Raji (cell line): ENCODE results near the gene TGM3.

Experiments used
- POLR2A ChIP-seq: IDR thresholded peaks from 2 replicates; pipeline ENCODE4 v1.6.1; 2011; ENCODE audit warnings: low read depth, low read length, control low read depth; ENCODE audit not compliant: insufficient read depth

TGM3 gene

DNA sequence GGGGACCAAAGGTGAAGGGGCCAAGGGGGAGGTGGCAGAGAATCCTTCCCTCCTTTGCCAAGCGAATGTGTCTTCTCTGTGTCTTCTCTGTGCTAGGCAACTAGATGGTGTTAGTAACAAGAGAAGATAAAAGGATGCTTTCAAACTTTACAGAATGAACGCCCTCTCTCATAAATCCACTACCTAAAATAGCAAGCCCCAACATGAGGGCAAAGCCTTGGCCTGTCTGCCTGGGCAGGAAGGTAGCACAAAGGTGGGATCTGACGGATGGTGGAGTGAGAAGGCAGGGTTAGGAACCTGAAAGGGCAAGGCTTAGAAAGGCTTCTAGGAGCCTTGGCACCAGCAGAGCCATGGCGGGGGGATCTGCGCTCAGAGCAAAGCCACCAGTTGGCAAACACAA lies 13.6 kb upstream of the TGM3 start:
- no peak for TF ChIP-seq POLR2A

DNA sequence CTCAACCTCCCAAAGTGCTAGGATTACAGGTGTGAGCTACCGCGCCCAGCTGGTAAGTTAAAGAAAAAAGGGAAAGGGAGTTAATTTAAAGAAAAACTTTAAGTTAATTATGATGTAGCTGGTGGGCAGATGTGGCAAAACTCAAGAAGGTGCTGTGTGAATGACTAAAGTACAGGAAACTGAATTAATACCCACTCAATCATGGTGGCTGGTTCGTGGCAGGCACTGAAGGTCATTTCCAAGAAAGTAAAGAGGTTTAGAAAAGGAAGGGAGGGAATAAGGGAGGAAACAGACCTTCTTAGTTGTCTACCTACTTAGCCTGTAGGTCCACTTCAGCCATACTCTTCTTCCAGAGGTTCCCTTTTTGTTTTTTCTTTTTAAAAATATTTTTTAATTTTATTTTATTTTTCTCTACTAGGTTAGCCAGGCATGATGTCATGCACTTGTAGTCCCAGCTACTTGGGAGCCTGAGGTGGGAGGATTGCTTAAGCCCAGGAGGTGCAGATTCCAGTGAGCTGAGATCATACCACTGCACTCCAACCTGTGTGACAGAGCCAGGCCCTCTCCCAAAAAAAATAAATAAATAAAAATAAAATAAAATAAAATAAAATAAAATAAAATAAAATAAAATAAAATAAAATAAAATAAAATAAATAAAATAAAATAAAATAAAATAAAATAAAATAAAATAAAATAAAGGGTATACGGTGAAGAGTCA lies 11.9 kb upstream of the TGM3 start:
- no peak for TF ChIP-seq POLR2A

DNA sequence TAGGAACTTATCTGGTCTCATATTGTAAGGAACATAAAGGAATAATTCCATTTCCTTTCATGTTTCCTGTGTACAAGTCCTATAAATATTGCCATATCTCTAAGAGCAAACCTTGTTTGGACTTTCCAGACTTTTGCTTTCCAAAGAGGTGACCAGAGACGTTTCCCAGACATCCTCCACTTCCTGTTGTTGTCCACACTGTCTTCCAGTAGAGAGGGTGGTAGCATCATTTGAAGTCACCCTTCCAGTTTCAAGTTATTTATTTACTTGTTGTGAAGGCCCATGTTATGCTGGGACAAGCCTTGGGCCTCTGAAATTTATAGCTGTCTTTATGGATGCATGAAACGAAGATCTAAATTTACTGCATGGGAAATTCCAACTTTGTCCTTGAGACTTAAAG lies 10.6 kb upstream of the TGM3 start:
- no peak for TF ChIP-seq POLR2A

DNA sequence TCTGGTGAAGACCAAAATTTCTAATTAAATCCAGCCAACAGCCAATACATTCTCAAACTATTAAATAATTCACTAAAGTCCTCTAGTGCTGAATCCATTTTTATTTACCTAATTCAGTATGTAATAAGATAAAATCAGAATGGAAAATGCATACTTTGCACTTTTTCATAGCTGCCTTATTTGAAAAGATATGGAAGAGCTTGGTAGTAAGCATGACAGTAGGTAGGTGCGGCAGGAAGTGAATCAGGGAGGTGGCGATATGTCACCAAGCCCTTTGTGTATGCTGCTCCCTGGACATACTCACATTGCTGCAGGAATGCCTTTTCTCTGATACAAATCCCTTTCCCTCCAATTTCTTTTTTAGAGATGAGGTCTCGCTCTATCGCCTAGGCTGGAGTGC lies 10.2 kb upstream of the TGM3 start:
- no peak for TF ChIP-seq POLR2A

DNA sequence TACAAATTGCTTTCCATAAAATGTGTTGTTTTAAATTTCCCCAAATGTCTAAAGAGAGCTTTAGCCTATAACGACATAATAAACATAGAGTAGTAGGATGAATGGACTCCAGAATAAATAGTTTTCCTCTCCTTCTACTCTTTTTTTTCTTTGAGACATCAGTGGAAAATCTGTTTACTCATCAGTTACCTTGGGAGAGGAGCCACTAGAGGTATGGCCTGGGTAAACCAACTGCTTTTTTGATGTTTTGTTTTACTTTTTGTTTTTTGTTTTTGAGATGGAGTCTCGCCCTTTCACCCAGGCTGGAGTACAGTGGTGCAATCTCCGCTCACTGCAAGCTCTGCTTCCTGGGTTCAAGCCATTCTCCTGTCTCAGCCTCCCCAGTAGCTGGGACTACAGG lies 8.3 kb upstream of the TGM3 start:
- TF ChIP-seq POLR2A = no peak

DNA sequence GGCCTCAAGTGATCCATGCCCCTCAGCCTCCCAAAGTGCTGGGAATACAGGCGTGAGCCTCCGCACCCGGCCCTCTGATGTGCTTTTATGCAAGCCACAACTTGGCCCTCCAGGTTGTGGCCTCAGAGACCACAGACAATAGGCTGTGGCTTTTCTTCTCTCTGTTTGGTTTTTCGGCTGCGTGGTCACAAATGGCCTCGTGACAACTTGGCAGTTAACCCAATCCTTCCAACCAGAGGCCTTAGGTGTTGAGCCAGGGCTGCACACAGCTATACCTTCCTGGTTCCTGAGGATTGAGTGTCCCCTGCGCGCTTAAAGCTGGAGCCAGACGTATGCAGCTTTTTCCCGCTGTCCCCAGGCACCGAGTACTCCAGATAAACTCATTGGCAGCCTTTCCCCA lies 6.3 kb upstream of the TGM3 start:
- TF ChIP-seq POLR2A = no peak

DNA sequence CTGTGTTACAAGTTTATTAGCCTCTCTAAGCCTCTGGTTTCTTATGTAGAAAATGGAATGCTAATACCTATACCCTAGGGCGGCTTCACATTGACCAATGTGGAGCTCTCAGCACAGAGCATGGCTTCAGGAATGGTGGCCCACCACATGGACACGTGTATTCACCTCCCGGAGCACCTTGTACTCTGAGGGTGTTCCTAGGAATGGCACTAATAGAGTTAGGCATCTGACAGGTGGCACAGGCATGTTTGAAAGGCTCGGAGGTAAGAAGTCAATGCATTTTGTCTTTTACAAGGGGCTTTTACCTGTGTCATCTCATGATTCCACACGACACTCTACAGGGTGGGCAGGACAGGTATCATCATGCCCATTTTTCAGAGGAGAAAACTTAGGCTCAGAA lies 5.3 kb upstream of the TGM3 start:
- no peak for TF ChIP-seq POLR2A

DNA sequence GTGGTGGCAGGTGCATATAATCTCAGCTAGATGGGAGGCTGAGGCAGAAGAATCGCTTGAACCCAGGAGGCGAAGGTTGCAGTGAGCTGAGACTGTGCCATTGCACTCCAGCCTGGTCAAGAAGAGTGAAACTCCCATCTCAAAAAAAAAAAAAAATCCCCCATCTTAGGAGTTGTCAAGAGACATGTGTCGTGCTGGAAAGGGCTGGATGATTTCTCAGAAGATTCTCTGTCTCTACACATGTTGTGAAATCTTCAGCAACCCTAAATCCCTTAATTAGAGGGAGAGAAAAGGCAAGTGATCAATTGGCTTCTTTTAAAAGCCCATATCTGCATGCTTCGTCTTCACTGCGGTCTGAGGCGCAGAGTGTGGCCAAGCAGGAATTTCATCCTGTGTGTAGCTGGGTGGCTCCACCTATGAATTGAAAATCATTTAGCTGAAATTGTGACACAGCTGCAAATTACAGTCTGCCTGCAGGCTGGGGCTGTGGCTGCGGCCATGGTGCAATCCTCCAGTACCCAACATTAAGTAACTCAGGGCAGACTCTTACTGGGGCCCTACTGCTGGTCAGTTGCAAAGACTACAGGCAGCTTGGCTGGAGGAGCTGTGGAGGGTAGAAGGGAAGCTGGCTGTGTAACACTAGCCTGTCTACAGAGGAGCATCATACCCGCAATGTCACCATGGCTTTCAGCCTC lies 3.2 kb upstream of the TGM3 start:
- no peak for TF ChIP-seq POLR2A

DNA sequence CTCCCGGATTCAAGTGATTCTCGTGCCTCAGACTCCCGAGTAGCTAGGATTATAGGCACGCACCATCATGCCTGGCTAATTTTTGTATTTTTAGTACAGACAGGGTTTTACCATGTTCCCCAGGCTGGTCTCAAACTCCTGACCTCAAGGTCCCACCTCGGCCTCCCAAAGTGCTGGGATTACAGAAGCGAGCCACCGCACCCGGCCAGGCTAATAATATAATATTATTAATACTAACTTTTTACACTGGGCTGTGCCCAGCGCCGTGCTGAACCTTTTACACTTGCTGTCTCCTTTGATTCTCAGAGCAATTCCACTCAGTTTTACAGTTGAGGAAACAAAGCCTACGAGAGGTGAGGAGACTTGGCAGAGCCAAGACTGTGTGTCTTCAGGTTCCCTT lies 2.3 kb upstream of the TGM3 start:
- TF ChIP-seq POLR2A = no peak

DNA sequence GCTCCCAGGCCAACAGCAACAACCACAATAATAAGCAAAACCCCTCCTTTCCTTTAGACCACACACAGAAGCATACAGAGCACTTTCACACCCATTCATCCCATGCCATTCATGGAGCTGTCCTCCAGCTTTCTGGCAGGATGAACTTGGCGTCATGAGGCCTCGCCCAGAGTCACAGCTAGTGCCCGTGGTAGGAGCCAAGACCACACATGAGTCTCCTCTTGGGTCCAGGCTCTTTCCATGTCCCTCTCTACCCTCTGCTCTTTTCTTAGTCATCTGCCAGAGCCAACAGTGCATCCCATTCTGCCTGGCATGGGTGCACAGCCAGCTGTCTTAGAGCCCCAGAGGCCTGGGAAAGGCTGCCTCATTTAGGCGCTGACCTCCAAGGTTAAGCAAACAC lies 1.8 kb upstream of the TGM3 start:
- no peak for TF ChIP-seq POLR2A

DNA sequence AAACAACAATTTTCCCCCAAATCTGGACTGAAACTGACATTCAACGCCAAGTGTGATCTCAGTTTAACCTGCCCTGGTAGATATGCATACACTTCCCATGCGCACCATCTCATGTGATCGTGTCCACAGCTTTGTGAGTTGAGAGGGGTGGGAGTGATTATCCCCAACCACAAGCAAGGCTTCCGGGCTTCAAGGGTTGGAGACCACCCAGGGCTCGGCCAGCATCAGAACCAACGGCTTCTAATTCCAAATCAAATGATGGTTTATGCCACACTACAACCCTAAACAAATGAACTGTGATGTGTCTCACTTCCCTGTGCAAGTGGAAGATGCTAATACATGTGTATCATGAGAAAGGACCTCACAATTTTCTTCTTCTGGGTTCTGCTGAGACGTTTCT lies 515 bp upstream of the TGM3 start:
- no peak for TF ChIP-seq POLR2A

DNA sequence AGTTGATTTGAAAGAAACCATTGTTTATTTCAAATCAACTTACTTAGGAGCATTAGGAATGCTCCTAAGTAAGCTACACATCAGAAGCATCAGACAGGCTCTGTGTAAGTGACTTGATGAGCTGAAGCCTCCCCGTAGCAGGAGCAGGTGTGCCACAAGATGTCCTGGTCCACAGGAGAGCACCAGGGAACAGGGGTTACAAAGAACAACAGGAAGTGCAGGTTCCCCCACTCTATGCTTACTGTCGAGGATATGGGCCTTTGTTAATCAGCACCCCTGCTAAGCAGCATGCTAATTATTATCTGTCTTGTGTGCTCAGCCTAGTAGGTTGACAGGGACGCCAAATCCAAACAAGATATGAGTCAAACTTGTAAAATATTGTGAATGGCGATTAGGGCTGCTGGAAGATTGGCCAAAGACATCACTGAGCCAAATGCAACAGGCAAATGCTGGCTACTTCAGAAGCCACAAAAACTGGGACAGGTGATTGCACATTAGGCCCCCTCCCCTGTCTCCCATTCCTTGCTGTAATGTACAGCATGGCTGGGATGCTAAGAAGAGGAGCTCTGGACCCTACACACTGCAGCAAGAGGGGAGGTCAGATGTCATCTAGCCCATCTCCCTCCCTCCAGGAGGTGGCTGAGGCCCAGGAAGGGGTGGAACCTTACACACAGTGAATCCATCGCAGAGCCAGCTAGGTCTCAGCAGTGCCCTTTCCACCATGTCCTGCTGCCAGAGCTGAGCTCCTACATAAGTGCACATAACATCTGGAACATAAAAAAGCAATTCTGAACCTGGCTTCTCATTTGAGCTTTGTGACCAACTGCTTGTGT lies 939 bp downstream of the TGM3 start:
- no peak for TF ChIP-seq POLR2A

DNA sequence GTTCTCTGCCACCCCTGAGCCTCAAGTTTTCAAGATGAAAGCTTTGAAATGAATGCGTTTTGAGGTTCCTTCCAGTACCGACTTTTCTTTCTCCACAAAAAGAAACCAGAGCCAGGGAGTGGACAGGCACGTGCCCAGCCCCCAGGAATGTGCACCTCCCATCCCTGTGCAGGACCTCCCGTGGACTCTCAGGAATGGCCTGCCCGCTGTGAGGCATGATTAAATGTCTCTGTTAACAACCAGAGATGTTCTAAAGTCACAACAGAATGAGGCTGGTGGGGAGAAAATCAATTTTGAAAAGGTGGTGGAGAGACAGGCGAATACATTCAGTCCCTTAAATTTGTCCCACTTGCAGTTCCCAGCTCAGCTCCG lies 1.5 kb downstream of the TGM3 start:
- no peak for TF ChIP-seq POLR2A

DNA sequence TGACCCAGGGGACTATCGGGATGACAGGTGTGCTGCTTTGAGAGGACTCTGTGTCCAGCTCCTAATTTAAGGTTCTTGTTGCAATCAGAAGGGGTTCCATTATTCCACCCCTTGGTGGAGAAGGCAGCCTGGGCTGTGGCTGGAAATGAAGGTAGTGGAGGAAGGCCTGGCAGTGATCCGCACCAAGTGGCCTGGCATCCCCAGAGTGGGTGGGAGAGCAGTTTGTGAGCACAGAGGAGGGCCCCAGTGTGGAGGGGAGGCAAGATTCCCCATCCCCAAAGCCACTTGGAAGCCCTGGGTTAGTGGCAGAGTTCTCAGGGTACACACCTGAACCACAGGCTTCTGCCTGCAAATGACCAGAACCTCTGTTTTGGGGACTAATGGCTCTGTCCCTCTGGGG lies 2.3 kb downstream of the TGM3 start:
- no peak for TF ChIP-seq POLR2A

DNA sequence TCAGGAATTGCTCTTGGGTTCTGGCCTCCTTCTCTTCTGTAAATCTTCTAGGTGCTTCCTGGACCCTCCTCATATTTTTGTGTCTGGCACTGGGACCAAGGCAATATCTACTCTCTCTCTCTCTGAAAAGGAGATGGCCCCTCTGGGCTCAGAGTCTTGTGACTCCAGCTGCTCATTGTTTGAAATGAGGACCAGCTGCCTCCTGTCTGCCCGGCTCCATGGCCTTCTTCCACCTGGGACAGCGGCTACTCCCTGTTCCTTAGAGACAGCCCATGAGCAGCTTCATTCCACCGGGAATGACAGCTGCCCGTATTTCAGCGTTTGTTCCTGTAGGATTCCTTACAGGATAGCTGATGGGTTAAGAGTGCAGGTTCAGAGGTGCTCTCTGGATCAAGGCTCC lies 2.9 kb downstream of the TGM3 start:
- no peak for TF ChIP-seq POLR2A

DNA sequence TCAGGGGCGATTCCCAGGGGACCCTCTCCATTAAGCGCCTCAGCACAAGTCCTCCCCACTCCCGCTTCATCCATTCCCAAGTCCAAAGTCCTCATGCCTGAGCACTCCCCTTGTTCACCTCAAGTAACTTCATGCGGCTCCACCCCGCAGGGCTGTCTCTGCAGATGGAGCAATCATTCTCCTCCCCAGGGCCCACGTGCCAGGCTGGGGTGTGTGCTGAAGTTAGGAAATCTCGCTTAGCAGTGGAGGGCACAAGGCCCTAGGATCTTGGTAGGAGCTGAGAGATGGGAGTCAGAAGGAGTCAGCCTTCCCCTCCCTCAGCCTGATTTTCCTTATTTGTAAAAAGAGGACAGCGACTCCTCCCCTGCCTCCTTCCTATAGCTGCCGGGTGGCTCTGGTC lies 3.5 kb downstream of the TGM3 start:
- TF ChIP-seq POLR2A = no peak

DNA sequence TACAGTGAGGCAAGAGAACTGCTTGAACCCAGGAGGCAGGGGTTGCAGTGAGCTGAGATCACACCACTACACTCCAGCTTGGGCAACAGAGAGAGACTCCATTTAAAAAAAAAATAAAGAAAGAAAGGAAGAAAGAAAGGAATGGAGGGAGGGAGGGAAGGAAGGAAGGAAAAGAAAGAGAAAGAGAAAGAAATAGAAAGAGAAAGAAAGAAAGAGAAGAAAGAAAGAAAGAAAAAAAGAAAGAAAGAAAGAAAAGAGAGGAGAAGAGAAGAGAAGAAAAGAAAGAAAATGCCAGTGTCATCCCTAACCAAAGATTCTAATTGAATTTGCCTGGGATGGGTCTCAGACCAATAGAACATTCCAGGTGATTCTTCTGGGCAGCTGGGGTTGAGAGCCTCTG lies 4.2 kb downstream of the TGM3 start:
- TF ChIP-seq POLR2A = no peak

DNA sequence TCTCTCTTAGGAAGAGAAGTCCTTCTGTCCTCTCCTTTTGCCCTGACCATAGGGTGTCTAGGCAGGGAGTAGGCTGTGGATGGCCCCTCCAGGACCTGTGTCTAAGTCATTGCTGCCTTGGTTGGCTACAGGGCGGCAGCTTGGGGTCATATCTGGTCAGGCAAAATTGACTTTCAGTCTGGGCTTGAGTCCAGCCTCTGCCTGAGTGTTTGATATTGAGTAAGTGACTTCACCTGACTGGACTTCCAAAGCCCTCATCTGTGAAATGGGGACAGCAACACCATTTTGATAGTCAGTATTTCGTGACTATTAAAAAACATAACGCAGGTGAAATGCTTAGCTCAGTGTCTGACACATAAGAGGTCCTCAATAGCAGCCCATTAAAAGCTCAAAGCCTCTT lies 4.6 kb downstream of the TGM3 start:
- no peak for TF ChIP-seq POLR2A
